ENCODE data around the gene CCL22.
A peak's percentile ranks its signal among the peaks of the same experiment; 100 is the strongest.
"Not testable (repeated sequence)": the region's sequence is repeated elsewhere in the genome, so short reads cannot be mapped to it uniquely, and the experiment has no call there.

Gene CCL22

DNA sequence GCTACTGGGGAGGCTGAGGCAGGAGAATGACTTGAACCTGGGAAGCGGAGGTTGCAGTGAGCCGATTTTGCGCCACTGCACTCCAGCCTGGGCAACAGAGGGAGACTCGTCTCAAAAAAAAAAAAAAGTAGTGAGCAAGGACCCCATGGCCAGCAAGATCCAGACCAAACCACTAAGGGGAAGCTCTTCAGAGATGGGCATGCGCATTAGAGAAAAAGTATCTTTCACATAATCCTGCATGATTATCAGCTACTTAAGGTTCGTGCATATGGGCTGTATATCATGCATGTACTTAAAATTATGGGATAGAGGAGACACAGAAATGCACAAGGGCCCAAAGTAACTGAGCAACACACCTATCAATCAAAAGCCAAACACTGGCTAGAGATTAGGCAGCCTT is 10.7 kb upstream of the CCL22 start:
- DNase-seq (ENCODE audit: low read depth in 2 of 2), result no peak

DNA sequence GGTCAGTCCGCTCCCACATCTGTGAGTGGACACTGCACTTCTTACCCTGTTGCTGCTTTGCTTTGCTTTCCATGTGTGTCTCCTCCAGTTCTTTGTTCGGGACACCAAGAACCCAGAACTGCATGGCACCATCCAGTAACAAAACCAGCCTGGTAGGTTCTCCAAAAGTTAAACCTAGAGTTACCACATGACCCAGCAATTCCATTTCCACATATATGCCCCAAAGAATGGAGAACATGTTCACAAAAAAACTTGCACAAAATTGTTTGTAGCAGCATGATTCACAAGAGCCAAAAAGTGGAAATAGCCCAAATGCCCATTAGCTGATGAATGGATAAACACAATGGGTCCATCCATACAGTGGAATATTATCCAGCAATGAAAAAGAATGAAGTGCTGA is 10.3 kb upstream of the CCL22 start:
- DNase-seq (ENCODE audit: low read depth in 2 of 2), result no peak

DNA sequence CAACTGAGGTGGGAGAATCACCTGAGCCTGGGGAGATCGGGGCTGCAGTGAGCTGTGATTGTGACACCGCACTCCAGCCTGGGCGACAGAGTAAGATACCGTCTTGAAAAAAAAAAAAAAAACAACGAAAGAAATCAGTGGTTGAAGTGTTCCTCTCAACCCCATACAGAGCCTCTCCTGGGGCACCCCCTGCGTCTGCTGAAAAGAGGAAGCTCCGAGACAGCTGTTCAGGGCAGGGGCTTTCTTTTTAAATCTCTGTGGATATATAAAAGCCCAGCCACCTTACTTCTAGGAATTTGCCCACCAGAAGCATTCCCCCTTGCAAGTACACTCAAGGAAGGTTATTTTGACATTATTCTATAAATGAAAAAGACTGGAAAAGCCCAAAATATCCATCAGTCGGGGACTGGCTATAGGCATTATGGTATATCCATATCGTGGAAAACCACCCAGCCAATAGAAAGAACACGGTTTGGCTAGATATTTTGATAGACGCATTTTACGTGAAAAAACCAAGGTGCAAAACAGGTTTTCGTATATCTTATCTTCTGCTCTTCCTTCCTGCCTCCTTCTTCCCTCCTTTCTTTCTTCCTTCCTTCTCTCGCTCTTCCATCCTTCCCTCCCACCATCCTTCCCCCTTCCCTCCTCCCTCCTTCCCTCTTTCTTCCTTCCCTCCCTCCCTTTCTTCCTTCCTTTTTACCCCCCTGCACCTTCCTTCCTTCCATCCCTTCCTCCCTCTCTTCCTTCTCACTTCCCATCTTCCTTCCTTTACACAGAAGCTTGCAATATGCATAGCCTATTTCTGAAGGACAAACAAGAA is 9.2 kb upstream of the CCL22 start:
- peak in 1 of 2 donors; percentile 16 for DNase-seq (ENCODE audit: low read depth in 2 of 2)

DNA sequence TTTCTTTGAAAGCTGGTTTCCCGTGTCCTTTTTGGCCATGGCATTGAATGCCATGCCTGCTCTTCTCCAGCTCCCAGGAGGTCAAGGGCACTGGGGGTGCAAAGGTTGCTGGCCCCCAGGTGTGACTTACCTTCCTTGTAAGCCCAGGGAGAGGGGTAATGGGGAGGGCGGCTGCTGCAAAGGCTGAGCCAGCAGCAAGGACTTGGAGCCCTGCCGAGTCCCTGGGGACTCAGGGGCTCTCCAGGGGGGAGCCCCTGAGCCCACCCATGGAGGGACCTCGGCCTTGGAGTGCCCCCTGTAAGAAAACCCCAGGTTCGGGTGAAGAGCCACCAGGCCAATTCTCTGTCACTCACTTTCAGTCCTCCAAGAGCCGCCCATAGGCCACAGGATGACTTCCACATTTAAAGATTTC is 5.9 kb upstream of the CCL22 start:
- no peak for DNase-seq (ENCODE audit: low read depth in 2 of 2)

DNA sequence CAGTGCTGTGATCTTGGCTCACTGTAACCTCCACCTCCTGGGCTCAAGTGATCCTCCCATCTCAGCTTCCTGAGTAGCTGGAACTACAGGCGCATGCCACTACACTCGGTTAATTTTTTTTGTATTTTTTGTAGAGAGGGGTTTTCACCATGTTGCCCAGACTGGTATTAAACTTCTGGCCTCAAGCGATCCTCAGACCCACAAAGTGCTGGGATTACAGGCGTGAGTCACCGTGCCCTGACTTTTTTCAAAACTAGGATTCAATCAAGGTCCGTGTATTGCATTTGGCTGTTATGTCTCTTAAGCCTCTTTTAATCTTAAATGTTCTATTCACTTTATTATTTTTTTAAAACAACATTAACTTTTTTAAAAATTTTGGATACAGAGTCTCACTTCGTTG is 4.3 kb upstream of the CCL22 start:
- no peak for DNase-seq (ENCODE audit: low read depth in 2 of 2)

DNA sequence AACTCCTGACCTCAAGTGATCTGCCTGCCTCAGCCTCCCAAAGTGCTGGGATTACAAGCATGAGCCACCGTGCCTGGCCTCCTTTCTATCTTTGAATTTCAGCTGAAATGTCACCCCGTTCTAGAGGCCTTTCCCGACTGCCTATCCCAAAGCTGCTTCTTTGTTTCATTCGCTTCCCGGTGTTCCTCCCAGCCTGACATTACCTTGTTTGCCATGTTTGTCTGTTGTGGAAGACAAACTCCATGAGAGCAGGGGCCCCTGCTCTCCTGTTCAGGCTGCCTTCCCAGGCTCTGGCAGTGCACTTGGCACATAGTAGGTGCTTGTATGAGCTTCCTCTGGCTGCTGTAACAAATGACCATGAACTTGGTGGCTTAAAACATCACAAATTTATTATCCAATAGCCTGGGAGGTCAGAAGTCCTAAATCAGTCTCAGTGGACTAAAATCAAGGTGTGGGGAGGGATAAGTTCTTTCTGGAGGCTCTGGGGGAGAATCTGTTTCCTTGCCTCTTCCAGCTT is 2.6 kb upstream of the CCL22 start:
- no peak for DNase-seq (ENCODE audit: low read depth in 2 of 2)

DNA sequence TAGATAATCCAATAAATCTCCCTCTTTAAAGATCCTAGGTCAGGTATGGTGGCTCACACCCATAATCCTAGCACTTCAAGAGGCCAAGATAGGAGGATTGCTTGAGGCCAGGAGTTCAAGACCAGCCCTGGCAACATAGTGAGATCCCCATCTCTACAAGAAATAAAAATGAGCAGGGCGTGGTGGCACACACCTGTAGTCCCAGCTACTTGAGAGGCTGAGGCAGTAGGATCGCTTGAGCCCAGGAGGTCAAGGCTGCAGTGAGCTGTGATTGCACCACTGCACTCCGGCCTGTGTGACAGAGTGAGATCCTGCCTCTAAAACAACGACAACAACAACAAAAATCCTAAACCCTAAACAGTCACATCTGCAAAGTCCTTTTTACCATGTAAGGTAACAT is 2.0 kb upstream of the CCL22 start:
- no peak for DNase-seq (ENCODE audit: low read depth in 2 of 2)

DNA sequence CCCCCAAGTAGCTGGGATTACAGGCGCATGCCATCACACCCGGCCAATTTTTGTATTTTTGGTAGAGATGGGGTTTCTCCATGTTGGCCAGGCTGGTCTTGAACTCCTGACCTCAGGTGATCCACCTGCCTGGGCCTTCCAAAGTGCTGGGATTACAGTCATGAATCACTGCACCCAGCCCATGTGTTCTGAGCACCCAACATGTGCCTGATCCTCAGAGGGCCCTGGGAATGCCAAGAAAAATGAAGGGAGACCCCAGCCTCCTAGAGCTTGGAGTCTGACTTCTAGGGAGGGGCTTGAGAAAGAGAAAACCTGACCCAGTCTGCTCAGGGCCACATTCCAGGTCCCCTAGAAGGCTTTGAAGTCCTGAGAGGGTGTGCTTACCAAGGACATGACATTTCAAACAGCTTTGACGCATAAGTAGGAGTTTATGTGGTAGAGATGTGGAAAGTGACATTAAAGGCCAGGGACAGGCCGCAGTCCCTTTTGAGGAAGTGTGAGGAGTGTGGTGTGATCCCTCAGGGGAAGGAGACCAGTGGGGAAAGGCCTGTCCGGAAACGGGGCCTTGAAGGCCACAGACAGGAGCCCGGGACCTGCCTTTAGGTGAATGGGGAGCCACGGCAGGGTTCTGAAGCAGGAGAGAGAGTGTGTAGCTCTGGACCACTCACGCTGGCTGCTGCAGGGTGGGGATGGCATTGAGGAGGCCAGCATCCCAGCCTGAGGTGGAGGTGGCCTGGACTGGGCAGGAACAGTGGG is 1.1 kb upstream of the CCL22 start:
- DNase-seq (ENCODE audit: low read depth in 2 of 2), result no peak

DNA sequence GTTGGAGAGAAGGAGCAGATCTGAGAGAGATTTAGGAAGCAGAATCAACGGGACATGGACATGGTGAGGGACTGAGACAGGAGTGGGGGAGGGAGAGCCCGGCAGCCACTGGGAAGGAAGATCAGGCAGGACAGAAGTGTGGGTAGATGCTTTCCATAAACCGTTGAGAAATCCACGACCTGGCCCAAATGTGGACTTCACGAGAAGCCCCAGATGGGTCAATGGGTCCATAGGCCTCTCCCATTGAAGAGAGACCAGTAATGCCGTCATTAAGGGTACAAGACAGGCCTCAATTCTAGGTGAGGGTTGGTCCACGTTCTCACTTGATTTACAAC is 530 bp upstream of the CCL22 start:
- DNase-seq (ENCODE audit: low read depth in 2 of 2), result no peak

DNA sequence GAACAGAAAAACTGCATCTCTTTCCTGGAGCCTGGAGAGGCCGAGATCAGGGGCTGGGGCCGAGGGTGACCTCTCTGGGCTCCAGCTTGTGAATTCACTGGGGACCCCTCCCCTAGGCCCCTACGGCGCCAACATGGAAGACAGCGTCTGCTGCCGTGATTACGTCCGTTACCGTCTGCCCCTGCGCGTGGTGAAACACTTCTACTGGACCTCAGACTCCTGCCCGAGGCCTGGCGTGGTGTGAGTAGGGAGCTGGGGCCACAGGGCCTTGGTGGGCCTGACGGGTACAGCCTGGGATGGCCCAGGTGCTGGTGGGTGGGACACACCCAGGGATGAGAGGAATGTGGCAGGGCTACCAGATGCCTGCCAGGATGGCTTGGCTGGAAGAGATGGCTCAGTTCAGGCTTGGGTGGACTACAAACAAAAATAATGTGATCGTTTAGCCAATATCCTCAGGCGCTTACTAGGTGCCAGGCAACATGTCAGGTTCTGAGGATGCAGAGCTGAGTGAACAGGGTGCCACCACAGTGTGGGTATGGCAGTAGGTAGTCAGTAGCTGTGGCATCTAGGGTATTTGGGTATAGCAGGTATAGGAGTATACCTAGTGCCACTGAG is 1.8 kb downstream of the CCL22 start:
- DNase-seq (ENCODE audit: low read depth in 2 of 2), result no peak

DNA sequence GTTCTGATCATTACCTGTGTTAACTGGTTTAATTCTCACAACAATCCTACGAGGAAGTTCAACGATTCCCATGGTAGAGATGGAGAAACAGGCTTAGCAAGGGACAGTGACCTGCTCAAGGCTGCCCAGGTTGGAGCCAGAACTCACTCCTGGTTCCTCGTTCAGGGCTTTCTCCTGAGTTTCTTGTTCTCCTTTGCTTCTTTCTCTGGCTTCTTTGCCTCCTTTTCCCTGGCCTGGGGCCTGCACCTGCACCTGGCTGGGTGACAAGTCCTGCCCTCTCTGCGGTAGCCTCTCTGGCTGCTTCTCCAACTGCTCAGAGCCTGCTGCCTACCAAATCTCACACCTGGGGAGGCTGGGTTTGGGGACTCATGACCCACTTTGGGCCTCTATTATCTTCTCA is 2.8 kb downstream of the CCL22 start:
- DNase-seq (ENCODE audit: low read depth in 2 of 2), result no peak

DNA sequence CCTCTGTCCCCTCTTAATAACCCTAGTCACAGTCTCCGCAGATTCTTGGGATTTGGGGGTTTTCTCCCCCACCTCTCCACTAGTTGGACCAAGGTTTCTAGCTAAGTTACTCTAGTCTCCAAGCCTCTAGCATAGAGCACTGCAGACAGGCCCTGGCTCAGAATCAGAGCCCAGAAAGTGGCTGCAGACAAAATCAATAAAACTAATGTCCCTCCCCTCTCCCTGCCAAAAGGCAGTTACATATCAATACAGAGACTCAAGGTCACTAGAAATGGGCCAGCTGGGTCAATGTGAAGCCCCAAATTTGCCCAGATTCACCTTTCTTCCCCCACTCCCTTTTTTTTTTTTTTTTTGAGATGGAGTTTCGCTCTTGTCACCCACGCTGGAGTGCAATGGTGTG is 5.6 kb downstream of the CCL22 start:
- DNase-seq (ENCODE audit: low read depth in 2 of 2), result no peak

DNA sequence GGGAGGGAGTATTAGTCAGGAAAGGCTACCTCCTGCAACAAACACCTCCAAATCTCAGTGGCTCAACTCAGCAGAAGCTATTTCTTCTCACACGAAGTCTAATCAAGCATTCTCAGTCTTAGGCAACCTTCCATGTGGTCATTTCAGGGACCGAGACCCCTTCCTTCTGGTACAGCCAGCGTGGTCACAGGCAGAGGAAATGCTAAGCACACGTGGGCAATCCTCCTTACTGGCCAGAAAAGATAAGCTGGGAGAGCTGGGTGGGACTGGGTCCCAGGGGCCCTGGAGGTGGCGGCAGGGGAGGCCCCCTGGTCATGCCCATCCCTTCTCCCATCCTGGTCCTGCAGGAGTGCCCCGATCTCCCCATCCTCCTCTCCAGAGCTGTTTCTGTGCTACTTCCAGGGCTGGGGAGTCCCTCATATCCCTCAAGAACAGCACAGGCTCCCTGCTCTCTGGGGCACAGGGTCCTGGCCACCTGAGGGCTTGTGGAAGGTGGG is 8.0 kb downstream of the CCL22 start:
- no peak for DNase-seq (ENCODE audit: low read depth in 2 of 2)

DNA sequence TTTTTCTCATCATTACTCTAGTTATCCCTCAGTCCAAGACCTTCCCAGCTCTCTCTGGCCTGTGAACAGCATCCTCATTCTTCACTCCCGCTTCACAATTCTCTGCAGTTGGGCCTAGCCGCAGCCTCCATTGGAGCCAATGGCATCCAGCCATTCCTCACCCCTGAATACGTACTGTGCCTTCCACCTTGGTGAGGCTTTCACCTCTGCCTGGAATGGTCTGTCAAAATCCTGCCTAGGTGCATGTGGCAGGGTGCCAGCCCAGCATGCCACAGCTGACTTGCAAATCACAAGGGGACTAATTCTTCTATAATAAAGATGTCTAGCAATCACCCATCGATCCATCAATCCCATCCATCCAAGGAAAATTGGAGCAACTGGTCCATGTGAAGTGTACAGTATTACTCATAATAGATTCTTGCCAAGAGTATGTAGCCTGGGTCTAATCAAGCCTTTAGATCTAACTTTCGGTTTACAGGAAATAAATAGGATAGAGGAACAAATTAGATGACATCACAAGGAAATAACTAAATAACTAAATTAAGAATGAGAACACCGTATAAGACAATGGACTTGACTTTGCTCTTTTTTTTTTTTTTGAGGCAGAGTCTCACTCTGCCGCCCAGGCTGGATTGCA is 8.7 kb downstream of the CCL22 start:
- DNase-seq (ENCODE audit: low read depth in 2 of 2), result no peak

DNA sequence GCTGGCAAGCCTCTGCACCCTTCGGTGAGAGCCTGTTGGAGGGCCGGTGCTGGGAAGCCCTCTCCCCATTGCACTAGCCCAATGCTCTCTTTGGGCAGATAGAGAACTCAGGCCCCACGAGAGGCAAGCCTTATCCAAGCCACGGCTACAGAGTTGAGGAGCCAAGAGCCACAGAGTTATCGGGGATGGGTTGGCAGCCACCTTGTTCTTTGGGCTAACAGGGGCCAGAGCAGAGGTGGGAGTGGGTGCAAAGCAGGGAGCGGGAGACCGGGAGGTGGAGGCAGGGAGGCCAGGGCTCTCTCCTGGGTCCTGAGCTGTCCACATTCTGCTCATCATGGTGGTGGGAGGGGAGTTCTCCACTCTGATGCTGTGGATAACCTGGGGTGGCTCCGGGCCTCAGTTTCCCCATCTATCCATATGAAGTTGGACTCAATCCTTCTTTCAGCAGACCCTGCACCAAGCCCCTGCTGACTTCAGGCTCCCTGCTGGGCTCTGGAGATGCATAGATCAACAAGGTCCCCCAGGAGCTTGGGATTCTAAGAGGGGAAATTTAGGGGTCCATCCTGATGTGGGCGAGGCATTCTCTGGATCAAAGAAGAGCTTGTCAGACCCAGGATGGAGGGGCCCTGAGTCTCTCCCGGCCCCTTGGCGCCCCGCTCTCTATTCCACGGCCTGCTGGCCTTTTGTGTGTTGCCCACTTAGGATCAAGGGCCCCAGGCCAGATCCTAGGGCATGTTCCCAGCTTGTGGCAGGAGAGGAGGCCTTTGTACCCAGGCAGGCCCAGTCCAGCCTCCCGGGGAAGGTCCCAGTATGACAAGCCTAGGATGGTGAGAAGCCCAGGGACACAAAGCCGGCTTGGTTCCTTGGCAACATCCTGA is 13.2 kb downstream of the CCL22 start:
- no peak for DNase-seq (ENCODE audit: low read depth in 2 of 2)

DNA sequence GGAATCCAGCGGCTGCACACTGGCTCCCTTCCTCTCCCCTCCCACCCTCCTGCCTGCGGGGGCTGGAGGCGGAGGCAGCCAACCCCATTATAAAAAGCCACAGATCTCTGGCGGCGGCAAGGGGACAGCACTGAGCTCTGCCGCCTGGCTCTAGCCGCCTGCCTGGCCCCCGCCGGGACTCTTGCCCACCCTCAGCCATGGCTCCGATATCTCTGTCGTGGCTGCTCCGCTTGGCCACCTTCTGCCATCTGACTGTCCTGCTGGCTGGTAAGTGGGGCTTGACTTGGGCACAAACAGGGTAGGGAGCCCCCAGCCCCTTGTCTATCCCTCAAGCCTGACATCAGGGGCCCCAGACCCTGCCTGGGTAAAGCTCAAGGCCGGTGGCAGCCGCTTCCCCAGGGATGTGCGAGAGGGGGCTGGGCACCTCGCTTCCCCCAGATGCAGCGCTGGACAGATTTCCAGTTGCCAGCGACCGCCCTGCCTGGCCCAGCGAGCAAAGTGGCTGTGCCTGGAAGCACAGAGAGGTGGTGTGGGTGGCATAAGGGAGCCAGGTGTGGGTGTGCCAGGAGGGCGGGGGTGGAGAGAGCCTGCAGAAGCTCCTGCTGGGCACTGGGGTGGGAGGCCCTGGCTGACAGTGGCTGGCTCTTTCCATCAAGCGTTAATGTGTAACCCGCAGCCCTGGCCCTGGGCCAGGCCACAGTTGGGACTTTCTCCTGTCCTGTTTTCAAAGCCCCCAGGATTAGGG is 14.0 kb downstream of the CCL22 start, which contains the start of gene CX3CL1:
CX3CL1 (plus strand) TSS at position 119 of the 745 bp plus-strand sequence; CDS start at position 198, 79 bp downstream.
- DNase-seq (ENCODE audit: low read depth in 2 of 2), result no peak

DNA sequence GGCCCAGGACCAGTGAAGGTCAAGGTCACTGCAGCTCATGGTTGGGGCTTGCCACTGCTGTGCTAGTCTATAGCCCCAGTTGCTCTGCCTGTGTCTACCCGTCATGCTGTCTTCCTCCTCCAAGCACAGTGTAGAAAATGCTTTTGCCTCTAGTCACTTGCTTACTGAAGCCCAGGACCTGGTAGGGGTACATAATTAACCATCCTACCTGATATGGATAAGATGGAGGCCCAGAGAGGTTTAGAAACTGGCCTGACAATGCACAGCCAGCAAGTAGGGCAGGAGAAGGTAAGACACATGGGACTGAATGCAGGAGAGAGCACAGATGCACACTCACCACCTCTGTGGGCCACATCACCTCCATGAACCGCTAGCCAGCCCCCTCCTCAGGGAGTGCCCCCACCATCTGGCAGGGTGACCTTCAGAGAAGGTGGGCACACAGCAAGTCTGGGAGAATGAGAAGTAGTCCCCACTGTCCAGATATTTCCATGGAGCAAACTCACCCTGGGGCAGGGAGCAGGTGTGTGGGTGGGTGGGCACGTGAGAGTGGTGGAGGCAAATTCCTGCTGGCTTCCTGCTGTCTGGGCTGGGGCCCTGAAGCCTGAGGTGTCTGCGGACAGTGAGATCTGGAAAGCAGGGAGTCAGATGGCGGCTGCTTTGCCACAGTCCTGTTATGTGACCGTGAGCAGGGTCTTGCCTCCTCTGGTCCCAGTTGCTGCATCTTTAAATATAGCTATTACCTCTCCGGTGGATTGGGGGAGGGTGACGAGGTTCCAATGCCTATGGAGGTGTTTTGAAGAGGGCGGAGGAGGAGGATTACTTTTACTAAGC is 14.7 kb downstream of the CCL22 start:
- no peak for DNase-seq (ENCODE audit: low read depth in 2 of 2)

DNA sequence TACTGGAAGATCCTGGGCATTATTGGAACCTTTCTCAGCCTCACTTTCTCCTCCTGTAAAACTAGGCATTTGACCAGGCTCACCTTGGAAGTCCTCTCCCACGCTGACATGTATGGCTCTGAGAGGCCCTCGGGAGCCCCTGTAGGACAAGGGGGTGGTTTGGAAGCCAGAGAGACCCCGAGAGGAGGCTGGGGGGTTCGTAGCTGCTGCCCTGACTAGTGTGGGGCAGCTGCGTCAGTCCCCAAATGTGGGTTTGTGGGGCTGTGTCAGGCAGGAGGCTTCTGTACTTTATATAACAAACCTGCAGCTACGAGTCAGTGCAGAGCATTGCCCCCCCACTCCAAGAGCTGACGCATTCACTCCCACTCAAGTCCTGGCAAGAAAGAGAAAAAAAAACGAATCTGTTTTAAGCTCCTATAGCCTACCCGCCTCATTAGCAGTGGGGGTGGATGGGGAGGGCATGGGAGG is 15.5 kb downstream of the CCL22 start:
- DNase-seq (ENCODE audit: low read depth in 2 of 2), result peak in 1 of 2 donors; percentile 23

DNA sequence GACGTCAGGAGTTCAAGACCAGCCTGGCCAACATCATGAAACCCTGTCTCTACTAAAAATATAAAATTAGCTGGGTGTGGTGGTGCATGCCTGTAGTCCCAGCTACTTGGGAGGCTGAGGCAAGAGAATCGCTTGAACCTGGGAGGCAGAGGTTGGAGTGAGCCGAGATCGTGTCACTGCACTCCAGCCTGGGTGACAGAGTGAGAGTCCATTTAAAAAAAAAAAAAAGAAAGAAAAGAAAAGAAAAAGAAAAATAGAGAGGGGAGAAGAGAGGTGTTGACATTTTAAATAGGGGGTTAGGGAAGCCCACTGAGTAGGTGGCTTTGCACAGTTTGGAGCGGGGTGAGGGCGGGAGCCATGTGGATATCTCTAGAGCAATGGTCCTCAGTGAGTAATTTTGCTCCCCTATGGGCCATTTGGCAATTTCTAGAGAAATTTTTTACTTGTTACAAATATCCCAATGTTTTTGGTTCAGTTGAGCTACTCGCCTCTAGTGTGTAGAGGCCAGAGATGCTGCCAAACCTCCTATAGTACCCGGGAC is 16.4 kb downstream of the CCL22 start:
- DNase-seq (ENCODE audit: low read depth in 2 of 2), result not testable (repeated sequence)

Measured in stimulated activated CD8-positive, alpha-beta memory T cell treated with anti-CD3 and anti-CD28 coated beads, Interleukin-2, amount 100 ng/mL, for 48 hours (primary cell).